Body of pancreas (tissue), 4 donors: ENCODE measurements around the gene PTDSS2.

Source experiments
- CTCF ChIP-seq, 7 experiments: fragments of 450-650 bp in 4 of 7; fragments of 200-600 bp in 3 of 7; sonication (generic) in 3 of 7; IDR thresholded peaks; one replicate each; pipeline ENCODE4 v1.5.1; 2016 to 2019; ENCODE audit warnings: antibody characterized with exemption in 7 of 7
- POLR2A ChIP-seq, 3 donors: fragments of 450-650 bp; IDR thresholded peaks; one replicate each; pipeline ENCODE4 v1.6.1; 2016; ENCODE audit warnings: antibody characterized with exemption in 3 of 3, mild to moderate bottlenecking in 2 of 3

GRCh38 chr11:452203-452744 lies 2.2 kb downstream of the PTDSS2 start:
- no peak for TF ChIP-seq CTCF (IDR thresholded peaks at IDR 0.05)
- no peak for TF ChIP-seq POLR2A (IDR thresholded peaks at IDR 0.05)
